Measurements from ENCODE around the gene SERINC3.

The SERINC3 gene

DNA sequence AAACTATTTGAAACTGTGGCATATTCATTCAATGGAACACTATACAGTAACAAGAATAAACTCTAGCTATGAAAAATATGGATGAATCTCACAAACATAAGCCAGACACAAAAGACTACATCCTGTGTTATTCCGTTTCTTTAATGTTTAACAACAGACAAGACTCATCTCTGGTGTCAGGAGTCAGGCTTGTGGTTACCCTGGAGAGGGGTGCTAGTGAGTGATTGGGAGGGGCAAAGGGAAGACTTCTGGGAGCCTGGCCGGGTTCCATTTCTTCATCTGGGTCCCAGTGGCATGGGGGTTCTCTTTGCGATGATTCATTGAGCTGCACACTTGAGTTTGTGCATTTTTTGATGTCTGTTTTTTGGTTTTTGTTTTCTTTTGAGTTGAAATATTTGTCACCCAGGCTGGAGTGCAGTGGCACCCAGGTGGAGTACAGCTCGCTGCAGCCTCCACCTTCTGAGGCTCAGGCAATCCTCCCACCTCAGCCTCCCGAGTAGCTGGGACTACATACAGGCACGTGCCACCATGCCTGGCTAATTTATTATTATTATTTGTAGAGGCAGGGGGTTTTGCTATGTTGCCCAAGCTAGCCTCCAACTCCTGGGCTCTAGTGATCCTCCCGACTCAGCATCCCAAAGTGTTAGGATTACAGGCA lies 67.4 kb downstream of the SERINC3 start:
- Histone ChIP-seq H3K27ac (ENCODE audit: low read depth, low read length, severe bottlenecking) (no peak overlapping the region), H3K36me3 (ENCODE audit: control insufficient read depth, insufficient read depth, low read length) (no peaks in the 10 kb centered on the region), H3K4me1 (ENCODE audit: control insufficient read depth, insufficient read depth, low read length, poor library complexity, severe bottlenecking) (no peaks in the 10 kb centered on the region), H3K4me3 (ENCODE audit: extremely low read depth, insufficient read depth, low read length, poor library complexity, severe bottlenecking) (no peak overlapping the region), H3K9me3 (ENCODE audit: control insufficient read depth, low read length) (no peaks in the 10 kb centered on the region)
- WGBS, 2 experiments (ENCODE audit: insufficient coverage in 2 of 2): 85 to 92% methylated on average over 2 to 3 of the region's 7 CpGs

DNA sequence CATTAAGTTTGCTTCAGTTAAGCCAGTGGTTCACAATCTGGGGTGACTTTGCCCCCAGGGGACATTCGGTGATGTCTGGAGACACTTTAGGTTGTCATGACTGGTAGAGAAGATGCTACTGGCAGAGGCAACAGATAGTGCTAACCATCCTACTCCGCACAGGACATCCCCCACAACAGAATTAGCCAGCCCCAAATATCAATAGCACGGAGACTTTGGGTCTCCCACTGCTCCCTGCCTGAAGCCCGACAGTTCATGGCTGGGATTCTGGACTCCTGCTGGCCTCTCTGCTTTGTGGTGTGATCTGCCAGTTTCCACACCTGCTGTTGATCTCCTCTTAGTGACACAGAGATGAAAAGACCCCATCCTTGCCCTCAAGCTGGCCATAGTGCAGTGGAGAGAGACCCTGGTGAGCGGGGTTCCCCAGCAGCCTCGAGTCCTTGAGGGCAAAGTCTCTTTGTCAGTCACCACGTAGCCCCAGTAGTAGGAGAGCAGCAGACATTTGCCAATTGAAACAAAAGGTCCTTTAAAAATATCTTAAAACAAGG lies 70.9 kb downstream of the SERINC3 start:
- Histone ChIP-seq H3K4me3 (ENCODE audit: extremely low read depth, insufficient read depth, low read length, poor library complexity, severe bottlenecking) (no peak overlapping the region), H3K4me1 (ENCODE audit: control insufficient read depth, insufficient read depth, low read length, poor library complexity, severe bottlenecking) (no peaks in the 10 kb centered on the region), H3K27ac (ENCODE audit: low read depth, low read length, severe bottlenecking) (no peak overlapping the region), H3K9me3 (ENCODE audit: control insufficient read depth, low read length) (no peaks in the 10 kb centered on the region), H3K36me3 (ENCODE audit: control insufficient read depth, insufficient read depth, low read length) (no peaks in the 10 kb centered on the region)
- 58 to 79% methylated on average over 4 to 5 of the region's 7 CpGs for WGBS, 2 experiments (ENCODE audit: insufficient coverage in 2 of 2)

DNA sequence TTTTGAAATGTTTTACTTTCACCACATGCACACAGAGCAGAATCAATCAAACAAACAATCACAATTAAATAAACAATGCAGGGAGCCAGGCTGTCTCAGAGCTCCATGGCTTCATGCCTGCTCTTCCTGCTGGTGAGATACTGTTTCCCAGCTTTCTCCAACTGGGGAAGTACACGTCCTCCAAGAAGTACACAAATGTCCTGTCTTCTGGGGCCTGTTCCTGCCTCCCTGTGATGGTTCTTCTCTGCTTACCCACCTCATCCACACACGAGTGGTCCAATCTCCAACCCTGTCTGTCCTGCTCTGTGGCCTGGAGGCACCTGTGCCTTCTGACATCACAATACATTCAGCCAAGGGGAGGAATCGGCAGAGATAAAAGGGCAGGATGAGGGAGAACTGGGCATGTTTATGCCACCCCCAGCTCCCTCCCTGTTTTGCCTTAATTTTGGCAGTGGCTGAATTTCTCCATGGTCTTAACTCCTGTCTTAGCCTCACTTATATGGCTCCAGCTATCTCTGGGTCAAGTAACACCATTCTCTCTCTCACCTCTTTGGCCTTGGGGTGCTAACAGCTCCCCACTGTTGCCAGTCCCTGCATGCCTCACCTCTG lies 71.5 kb downstream of the SERINC3 start:
- WGBS, 2 experiments (ENCODE audit: insufficient coverage in 2 of 2): 57 to 75% methylated on average over 1 to 3 of the region's 3 CpGs
- Histone ChIP-seq H3K4me3 (ENCODE audit: extremely low read depth, insufficient read depth, low read length, poor library complexity, severe bottlenecking) (no peak overlapping the region), H3K36me3 (ENCODE audit: control insufficient read depth, insufficient read depth, low read length) (no peaks in the 10 kb centered on the region), H3K27ac (ENCODE audit: low read depth, low read length, severe bottlenecking) (no peak overlapping the region), H3K4me1 (ENCODE audit: control insufficient read depth, insufficient read depth, low read length, poor library complexity, severe bottlenecking) (no peaks in the 10 kb centered on the region), H3K9me3 (ENCODE audit: control insufficient read depth, low read length) (no peaks in the 10 kb centered on the region)

DNA sequence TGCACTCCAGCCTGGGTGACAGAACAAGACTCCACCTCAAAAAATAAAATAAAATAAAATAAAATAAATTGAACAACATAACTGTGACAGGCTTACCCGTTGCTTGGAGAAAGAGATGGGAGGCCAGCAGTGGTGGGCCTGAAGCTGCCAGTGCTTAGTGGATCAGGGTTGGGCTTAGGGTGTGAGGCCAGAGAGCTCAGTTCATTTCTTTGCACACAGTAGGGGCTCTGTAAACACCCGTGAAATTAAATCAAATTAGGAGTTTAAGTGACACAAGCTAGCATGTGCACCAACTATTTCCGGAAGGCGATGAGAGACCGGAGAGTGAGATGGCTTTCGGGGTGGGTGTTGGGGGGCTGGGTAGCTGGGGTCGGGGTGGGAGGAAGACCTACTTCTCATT lies 72.0 kb downstream of the SERINC3 start:
- no peaks in the 10 kb centered on the region for H3K36me3 ChIP-seq (ENCODE audit: control insufficient read depth, insufficient read depth, low read length)
- no peaks in the 10 kb centered on the region for H3K9me3 ChIP-seq (ENCODE audit: control insufficient read depth, low read length)
- 75 to 92% methylated on average over 2 to 5 of the region's 7 CpGs for WGBS, 2 experiments (ENCODE audit: insufficient coverage in 2 of 2)
- H3K4me1 ChIP-seq (ENCODE audit: control insufficient read depth, insufficient read depth, low read length, poor library complexity, severe bottlenecking): no peaks in the 10 kb centered on the region
- H3K4me3 ChIP-seq (ENCODE audit: extremely low read depth, insufficient read depth, low read length, poor library complexity, severe bottlenecking): no peak overlapping the region
- no peak overlapping the region for H3K27ac ChIP-seq (ENCODE audit: low read depth, low read length, severe bottlenecking)

DNA sequence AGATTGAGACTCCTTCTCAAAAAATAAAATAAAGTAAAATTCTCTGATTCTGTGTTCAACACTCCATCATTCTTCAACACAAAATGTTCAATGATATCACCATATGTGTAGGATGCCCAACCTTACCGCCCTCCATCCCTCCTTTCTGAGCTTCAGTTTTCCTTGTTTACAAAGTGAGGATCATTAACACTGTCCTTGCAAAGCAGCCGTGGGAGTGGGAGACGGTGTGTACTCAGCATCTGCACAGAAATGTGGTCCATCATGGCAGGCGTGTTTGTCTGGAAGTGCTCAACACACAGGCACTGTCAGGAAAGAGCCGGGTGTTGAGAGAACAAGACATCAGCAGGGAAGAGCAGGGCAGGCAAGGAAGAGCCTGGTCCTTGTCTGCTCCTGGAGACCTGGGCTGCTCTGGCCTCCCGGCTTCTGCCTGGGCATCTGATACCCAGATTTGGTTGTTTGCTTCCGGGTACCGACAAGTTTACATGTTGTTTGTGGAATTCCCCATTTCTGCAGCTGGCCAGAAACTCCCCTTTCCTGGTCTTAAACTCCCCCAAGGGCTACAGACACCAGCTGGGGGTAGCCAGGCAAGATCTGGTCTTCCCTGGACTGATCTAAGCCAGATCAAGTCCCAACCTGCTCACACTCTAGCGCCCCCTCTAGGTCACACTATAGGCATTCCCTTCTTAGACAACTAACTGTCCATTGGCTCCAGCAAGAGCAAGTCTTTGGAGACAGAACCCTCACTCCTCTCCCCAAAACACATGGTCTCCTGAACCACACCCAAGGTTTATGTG lies 72.9 kb downstream of the SERINC3 start:
- Histone ChIP-seq H3K9me3 (ENCODE audit: control insufficient read depth, low read length) (no peaks in the 10 kb centered on the region), H3K4me1 (ENCODE audit: control insufficient read depth, insufficient read depth, low read length, poor library complexity, severe bottlenecking) (no peaks in the 10 kb centered on the region), H3K36me3 (ENCODE audit: control insufficient read depth, insufficient read depth, low read length) (no peaks in the 10 kb centered on the region), H3K4me3 (ENCODE audit: extremely low read depth, insufficient read depth, low read length, poor library complexity, severe bottlenecking) (no peak overlapping the region), H3K27ac (ENCODE audit: low read depth, low read length, severe bottlenecking) (no peak overlapping the region)
- WGBS, 2 experiments (ENCODE audit: insufficient coverage in 2 of 2): 76 to 81% methylated on average over 7 to 9 of the region's 9 CpGs

DNA sequence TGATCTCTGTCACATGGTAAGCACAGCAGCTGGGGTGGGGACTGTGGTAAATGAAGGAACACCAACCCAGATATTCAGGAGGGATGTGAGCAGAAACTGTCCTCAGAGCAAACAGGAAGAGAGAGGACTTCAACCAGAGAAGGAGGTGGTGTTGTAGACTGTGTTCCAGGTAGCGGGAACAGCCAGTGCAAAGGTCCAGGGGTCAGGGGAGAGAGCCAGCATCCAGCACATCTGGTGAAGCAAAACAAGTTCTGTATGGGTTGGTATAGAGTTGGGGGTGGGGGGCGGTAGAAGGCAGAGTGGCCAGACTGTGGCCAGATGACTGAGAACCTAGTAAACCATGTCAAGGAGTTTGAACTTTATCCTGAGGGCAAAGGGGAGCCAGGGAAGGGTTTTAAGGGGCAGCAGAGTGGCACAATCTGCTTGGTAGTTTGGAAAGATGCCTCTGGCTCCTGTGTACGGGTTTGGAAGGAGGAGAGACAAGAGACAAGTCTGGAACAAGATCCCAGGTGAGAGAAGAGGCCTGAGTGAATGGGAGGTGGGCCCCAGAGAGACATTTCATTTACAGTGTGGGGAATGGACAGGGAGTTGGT lies 73.9 kb downstream of the SERINC3 start:
- Histone ChIP-seq H3K4me1 (ENCODE audit: control insufficient read depth, insufficient read depth, low read length, poor library complexity, severe bottlenecking) (no peaks in the 10 kb centered on the region), H3K4me3 (ENCODE audit: extremely low read depth, insufficient read depth, low read length, poor library complexity, severe bottlenecking) (no peak overlapping the region), H3K9me3 (ENCODE audit: control insufficient read depth, low read length) (no peaks in the 10 kb centered on the region), H3K36me3 (ENCODE audit: control insufficient read depth, insufficient read depth, low read length) (no peaks in the 10 kb centered on the region), H3K27ac (ENCODE audit: low read depth, low read length, severe bottlenecking) (no peak overlapping the region)
- WGBS, 2 experiments (ENCODE audit: insufficient coverage in 2 of 2): 86 to 96% methylated on average over 3 of the region's 3 CpGs
